GM12878 (cell line): ENCODE results near the gene PRSS36. TPM values are rescaled to one million over a fixed set of nuclear protein-coding genes. Genes with fewer than 3 reads are reported as not detected.

Source experiments
- BACH1 ChIP-seq: fragments of 450-650 bp; IDR thresholded peaks from 2 replicates; pipeline ENCODE4 v1.6.1; 2017; ENCODE audit warnings: mild to moderate bottlenecking, borderline replicate concordance
- CREM ChIP-seq: IDR thresholded peaks from 2 replicates; pipeline ENCODE4 v1.6.1; 2014; ENCODE audit warnings: antibody characterized with exemption, low read depth
- EP300 ChIP-seq, 2 experiments: fragments of 150-350 bp in 1 of 2; IDR thresholded peaks; 2 replicates each; pipeline ENCODE4 v1.6.1; 2011 to 2012; ENCODE audit warnings: low read depth in 2 of 2, low read length in 2 of 2, borderline replicate concordance in 1 of 2, improper control_type of control experiment in 1 of 2, inconsistent platforms in 1 of 2; ENCODE audit not compliant: control insufficient read depth in 1 of 2
- FOS ChIP-seq: IDR thresholded peaks from 3 replicates; pipeline ENCODE4 v1.6.1; 2011; ENCODE audit warnings: borderline replicate concordance; ENCODE audit not compliant: insufficient read length; ENCODE audit errors: extremely low read depth
- FOXM1 ChIP-seq: IDR thresholded peaks from 2 replicates; pipeline ENCODE4 v1.6.1; 2012; ENCODE audit warnings: low read depth, mild to moderate bottlenecking, inconsistent platforms, low read length, moderate library complexity
- HDGF ChIP-seq: fragments of 450-650 bp; IDR thresholded peaks from 2 replicates; pipeline ENCODE4 v1.6.1; 2016; ENCODE audit warnings: antibody characterized with exemption
- IRF4 ChIP-seq: IDR thresholded peaks from 2 replicates; pipeline ENCODE4 v1.6.1; 2011; ENCODE audit warnings: low read depth, low read length
- NFIC ChIP-seq: IDR thresholded peaks from 2 replicates; pipeline ENCODE4 v1.6.1; 2012; ENCODE audit warnings: low read depth, mild to moderate bottlenecking, inconsistent platforms, low read length, moderate library complexity
- NFYB ChIP-seq: IDR thresholded peaks from 2 replicates; pipeline ENCODE4 v1.6.1; 2011; ENCODE audit warnings: low read depth, mild to moderate bottlenecking, low read length, improper control_type of control experiment, moderate library complexity; ENCODE audit not compliant: insufficient read depth
- PAX8 ChIP-seq: fragments of 450-650 bp; IDR thresholded peaks from 2 replicates; pipeline ENCODE4 v1.6.1; 2017; ENCODE audit warnings: mild to moderate bottlenecking, moderate library complexity
- POLR2A ChIP-seq: IDR thresholded peaks from 2 replicates; pipeline ENCODE4 v1.6.1; 2011; ENCODE audit warnings: low read depth, mild to moderate bottlenecking, low read length
- POLR2AphosphoS5 ChIP-seq: IDR thresholded peaks from 2 replicates; pipeline ENCODE4 v1.6.1; 2011; ENCODE audit warnings: mild to moderate bottlenecking, low read length, inconsistent platforms
- RB1 ChIP-seq: fragments of 450-650 bp; formaldehyde crosslinking; IDR thresholded peaks from 2 replicates; pipeline ENCODE4 v1.6.1; 2017; ENCODE audit warnings: mild to moderate bottlenecking, borderline replicate concordance
- RELA ChIP-seq: fragments of 450-650 bp; IDR thresholded peaks from 2 replicates; pipeline ENCODE4 v1.8.0; 2014; ENCODE audit warnings: borderline replicate concordance; ENCODE audit not compliant: partially characterized antibody
- SIN3A ChIP-seq: IDR thresholded peaks from 2 replicates; pipeline ENCODE4 v1.6.1; 2012; ENCODE audit warnings: low read depth, low read length, improper control_type of control experiment
- SMAD5 ChIP-seq: IDR thresholded peaks from 2 replicates; pipeline ENCODE4 v1.6.1; 2016; ENCODE audit warnings: antibody characterized with exemption, low read depth
- ZNF274 ChIP-seq: IDR thresholded peaks from one replicate; pipeline ENCODE4 v1.8.0; 2011; ENCODE audit not compliant: insufficient read length, insufficient read depth
- polyA plus RNA-seq, 11 experiments: library from polyadenylated mRNA; depleted of rRNA in 4 of 11; unstranded in 6 of 11; stranded (reverse) in 5 of 11; fragments of >200 nt; fragmentation: Nextera tagmentation in 4 of 11; fragmentation: Illumina TruSeq in 1 of 11; extraction: Ambion mirVana in 4 of 11; extraction: Trizol in 1 of 11; gene quantifications; 1 replicate in 1 of 11; 2 replicates in 10 of 11; pipeline versions ENCODE4 v1.2.1 to v1.2.3, GENCODE V29; 2011 to 2016; ENCODE audit warnings: inconsistent platforms in 2 of 11, missing spikeins in 2 of 11, low read depth in 1 of 11
- total RNA-seq, 4 experiments: library from RNA; depleted of rRNA in 3 of 4; stranded (reverse); fragments of >200 nt in 3 of 4; fragmentation: Illumina TruSeq in 1 of 4; extraction: Trizol in 1 of 4; gene quantifications; 2 replicates each; pipeline versions ENCODE4 v1.2.1 to v1.2.3, GENCODE V29; 2013 to 2021
- TF ChIP-seq, protein P1 (sequence below): fragments of 450-650 bp; IDR thresholded peaks from 2 replicates; pipeline ENCODE4 v1.6.1; 2016; ENCODE audit warnings: mild to moderate bottlenecking, moderate library complexity, borderline replicate concordance
- TF ChIP-seq, protein P2 (sequence below): fragments of 150-350 bp; IDR thresholded peaks from 2 replicates; pipeline ENCODE4 v1.6.1; 2014; ENCODE audit warnings: mild to moderate bottlenecking, low read depth, low read length
- TF ChIP-seq, protein P3 (sequence below): IDR thresholded peaks from 2 replicates; pipeline ENCODE4 v1.6.1; 2012; ENCODE audit warnings: low read length, inconsistent platforms

Gene PRSS36
- total and polyA plus RNA-seq, 10 of the 15 experiments (the other 5 are each of a cell fraction or from before 2014, with no cell fraction given) = 0.11 to 1.1 (median 0.17) TPM; not detected in 3

GRCh38 chr16:31183432-31184428, 33.9 kb upstream of the PRSS36 start (continued):
- TF ChIP-seq, protein P1, sequence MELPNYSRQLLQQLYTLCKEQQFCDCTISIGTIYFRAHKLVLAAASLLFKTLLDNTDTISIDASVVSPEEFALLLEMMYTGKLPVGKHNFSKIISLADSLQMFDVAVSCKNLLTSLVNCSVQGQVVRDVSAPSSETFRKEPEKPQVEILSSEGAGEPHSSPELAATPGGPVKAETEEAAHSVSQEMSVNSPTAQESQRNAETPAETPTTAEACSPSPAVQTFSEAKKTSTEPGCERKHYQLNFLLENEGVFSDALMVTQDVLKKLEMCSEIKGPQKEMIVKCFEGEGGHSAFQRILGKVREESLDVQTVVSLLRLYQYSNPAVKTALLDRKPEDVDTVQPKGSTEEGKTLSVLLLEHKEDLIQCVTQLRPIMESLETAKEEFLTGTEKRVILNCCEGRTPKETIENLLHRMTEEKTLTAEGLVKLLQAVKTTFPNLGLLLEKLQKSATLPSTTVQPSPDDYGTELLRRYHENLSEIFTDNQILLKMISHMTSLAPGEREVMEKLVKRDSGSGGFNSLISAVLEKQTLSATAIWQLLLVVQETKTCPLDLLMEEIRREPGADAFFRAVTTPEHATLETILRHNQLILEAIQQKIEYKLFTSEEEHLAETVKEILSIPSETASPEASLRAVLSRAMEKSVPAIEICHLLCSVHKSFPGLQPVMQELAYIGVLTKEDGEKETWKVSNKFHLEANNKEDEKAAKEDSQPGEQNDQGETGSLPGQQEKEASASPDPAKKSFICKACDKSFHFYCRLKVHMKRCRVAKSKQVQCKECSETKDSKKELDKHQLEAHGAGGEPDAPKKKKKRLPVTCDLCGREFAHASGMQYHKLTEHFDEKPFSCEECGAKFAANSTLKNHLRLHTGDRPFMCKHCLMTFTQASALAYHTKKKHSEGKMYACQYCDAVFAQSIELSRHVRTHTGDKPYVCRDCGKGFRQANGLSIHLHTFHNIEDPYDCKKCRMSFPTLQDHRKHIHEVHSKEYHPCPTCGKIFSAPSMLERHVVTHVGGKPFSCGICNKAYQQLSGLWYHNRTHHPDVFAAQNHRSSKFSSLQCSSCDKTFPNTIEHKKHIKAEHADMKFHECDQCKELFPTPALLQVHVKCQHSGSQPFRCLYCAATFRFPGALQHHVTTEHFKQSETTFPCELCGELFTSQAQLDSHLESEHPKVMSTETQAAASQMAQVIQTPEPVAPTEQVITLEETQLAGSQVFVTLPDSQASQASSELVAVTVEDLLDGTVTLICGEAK = no peak
- TF ChIP-seq NFIC = no peak
- no peak for TF ChIP-seq CREM
- TF ChIP-seq RELA = no peak
- TF ChIP-seq, protein P2, sequence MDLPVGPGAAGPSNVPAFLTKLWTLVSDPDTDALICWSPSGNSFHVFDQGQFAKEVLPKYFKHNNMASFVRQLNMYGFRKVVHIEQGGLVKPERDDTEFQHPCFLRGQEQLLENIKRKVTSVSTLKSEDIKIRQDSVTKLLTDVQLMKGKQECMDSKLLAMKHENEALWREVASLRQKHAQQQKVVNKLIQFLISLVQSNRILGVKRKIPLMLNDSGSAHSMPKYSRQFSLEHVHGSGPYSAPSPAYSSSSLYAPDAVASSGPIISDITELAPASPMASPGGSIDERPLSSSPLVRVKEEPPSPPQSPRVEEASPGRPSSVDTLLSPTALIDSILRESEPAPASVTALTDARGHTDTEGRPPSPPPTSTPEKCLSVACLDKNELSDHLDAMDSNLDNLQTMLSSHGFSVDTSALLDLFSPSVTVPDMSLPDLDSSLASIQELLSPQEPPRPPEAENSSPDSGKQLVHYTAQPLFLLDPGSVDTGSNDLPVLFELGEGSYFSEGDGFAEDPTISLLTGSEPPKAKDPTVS = no peak
- no peak for TF ChIP-seq BACH1
- TF ChIP-seq SMAD5 = peak; percentile 14; the same call in 1 of the 2 replicates
- TF ChIP-seq NFYB = no peak
- no peak for TF ChIP-seq PAX8
- no peak for TF ChIP-seq IRF4
- TF ChIP-seq SIN3A = no peak
- TF ChIP-seq POLR2A = peak; percentile 41; the same call in 1 of the 2 replicates
- 0 out of 2 replicates have a peak, but pooled peaks have one; percentile 22 for TF ChIP-seq FOXM1
- peak; percentile 73 for TF ChIP-seq POLR2AphosphoS5
- TF ChIP-seq ZNF274 = no peak
- TF ChIP-seq HDGF = peak; percentile 35; the same call in 1 of the 2 replicates
- TF ChIP-seq EP300 (IDR thresholded peaks at IDR 0.05; ENCODE audit: borderline replicate concordance in 1 of 2, control insufficient read depth in 1 of 2, low read depth in 2 of 2, low read length in 2 of 2) = no peak
- no peak for TF ChIP-seq FOS
- TF ChIP-seq, protein P3, sequence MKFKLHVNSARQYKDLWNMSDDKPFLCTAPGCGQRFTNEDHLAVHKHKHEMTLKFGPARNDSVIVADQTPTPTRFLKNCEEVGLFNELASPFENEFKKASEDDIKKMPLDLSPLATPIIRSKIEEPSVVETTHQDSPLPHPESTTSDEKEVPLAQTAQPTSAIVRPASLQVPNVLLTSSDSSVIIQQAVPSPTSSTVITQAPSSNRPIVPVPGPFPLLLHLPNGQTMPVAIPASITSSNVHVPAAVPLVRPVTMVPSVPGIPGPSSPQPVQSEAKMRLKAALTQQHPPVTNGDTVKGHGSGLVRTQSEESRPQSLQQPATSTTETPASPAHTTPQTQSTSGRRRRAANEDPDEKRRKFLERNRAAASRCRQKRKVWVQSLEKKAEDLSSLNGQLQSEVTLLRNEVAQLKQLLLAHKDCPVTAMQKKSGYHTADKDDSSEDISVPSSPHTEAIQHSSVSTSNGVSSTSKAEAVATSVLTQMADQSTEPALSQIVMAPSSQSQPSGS = no peak
- TF ChIP-seq RB1 = no peak
